Spinal cord (tissue), 10 donors: ENCODE measurements around the gene MT4. TPM values are rescaled to one million over a fixed set of nuclear protein-coding genes. Genes with fewer than 3 reads are reported as not detected.
"Not testable (repeated sequence)": the region's sequence is repeated elsewhere in the genome, so short reads cannot be mapped to it uniquely, and the experiment has no call there.

ENCODE experiments used
- DNase-seq, 6 donors: peaks; one replicate each; pipeline versions ENCODE4 v3.0.0 to v3.0.0-alpha.2; 2013 to 2015; ENCODE audit warnings: low spot score in 6 of 6, low read depth in 4 of 6
- H3K27ac ChIP-seq: one replicate; pipeline ENCODE4 v1.5.1; 2013; ENCODE audit warnings: low read depth, low read length, control low read depth
- H3K27me3 ChIP-seq: one replicate; pipeline ENCODE4 v1.6.1; 2013; ENCODE audit warnings: low read length; ENCODE audit not compliant: control insufficient read depth, insufficient read depth
- H3K36me3 ChIP-seq: one replicate; pipeline ENCODE4 v1.6.1; 2013; ENCODE audit warnings: low read length; ENCODE audit not compliant: control insufficient read depth, insufficient read depth
- H3K4me1 ChIP-seq: one replicate; pipeline ENCODE4 v1.6.1; 2013; ENCODE audit warnings: low read length; ENCODE audit not compliant: control insufficient read depth, insufficient read depth
- H3K4me3 ChIP-seq: one replicate; pipeline ENCODE4 v1.5.1; 2013; ENCODE audit warnings: low read depth, low read length, control low read depth
- H3K9me3 ChIP-seq: one replicate; pipeline ENCODE4 v1.6.1; 2013; ENCODE audit warnings: low read length; ENCODE audit not compliant: control insufficient read depth, insufficient read depth
- WGBS: methylation state at CpG from one replicate; pipeline ENCODE4 v1.1.5; 2013; ENCODE audit warnings: missing lambda C conversion rate; ENCODE audit not compliant: insufficient coverage; 5-methylcytosine and 5-hydroxymethylcytosine counted together
- polyA plus RNA-seq, 2 donors: library from polyadenylated mRNA; unstranded; fragments of 120-200 nt; gene quantifications; one replicate each; pipeline ENCODE4 v1.2.1, GENCODE V29; 2013; ENCODE audit not compliant: insufficient read length in 2 of 2
- total RNA-seq, 2 donors: library from RNA; depleted of rRNA in 1 of 2; stranded (reverse); fragments of 120-200 nt in 1 of 2; fragments of >200 nt in 1 of 2; gene quantifications; one replicate each; pipeline versions ENCODE4 v1.2.3 to v1.2.4, GENCODE V29; 2013 to 2014
- donor health status: healthy.

The MT4 gene
- total and polyA plus RNA-seq, 4 donors, result not detected

GRCh38 chr16:56580391-56581048, 15.6 kb downstream of the MT4 start:
- 79% methylated on average over 4 of the region's 6 CpGs for WGBS
- H3K27ac ChIP-seq, result no peak overlapping the region
- no peaks in the 10 kb centered on the region for H3K27me3 ChIP-seq
- H3K4me1 ChIP-seq, result no peaks in the 10 kb centered on the region
- H3K9me3 ChIP-seq, result no peaks in the 10 kb centered on the region
- H3K36me3 ChIP-seq, result no peaks in the 10 kb centered on the region
- DNase-seq, result no peak
- H3K4me3 ChIP-seq, result no peak overlapping the region

GRCh38 chr16:56582911-56583310, 18.0 kb downstream of the MT4 start:
- not testable (repeated sequence) for H3K4me1 ChIP-seq, H3K27me3 ChIP-seq, H3K9me3 ChIP-seq, DNase-seq, H3K4me3 ChIP-seq, H3K27ac ChIP-seq, H3K36me3 ChIP-seq
- WGBS, result no CpG with 5 or more reads among the region's 2 CpGs

GRCh38 chr16:56583351-56584168, 18.7 kb downstream of the MT4 start:
- Histone ChIP-seq H3K4me3 (no peak overlapping the region), H3K27me3 (no peaks in the 10 kb centered on the region), H3K36me3 (no peaks in the 10 kb centered on the region), H3K27ac (no peak overlapping the region), H3K4me1 (no peaks in the 10 kb centered on the region), H3K9me3 (no peaks in the 10 kb centered on the region)
- peak in 1 of 6 donors; percentile 2 for DNase-seq
- WGBS, result 48% methylated on average over 8 of the region's 11 CpGs

GRCh38 chr16:56584276-56584675, 19.4 kb downstream of the MT4 start:
- Histone ChIP-seq H3K27me3 (no peaks in the 10 kb centered on the region), H3K4me1 (peaks cover 4% of the 10 kb centered on the region), H3K4me3 (no peak overlapping the region), H3K36me3 (no peaks in the 10 kb centered on the region), H3K9me3 (no peaks in the 10 kb centered on the region), H3K27ac (no peak overlapping the region)
- 89% methylated on average over 8 of the region's 11 CpGs for WGBS
- DNase-seq, result no peak

GRCh38 chr16:56588781-56589140, 23.9 kb downstream of the MT4 start:
- no peak overlapping the region for H3K27ac ChIP-seq
- 12% methylated on average over 8 of the region's 9 CpGs for WGBS

GRCh38 chr16:56589141-56590039, 24.5 kb downstream of the MT4 start, which contains the start of gene MT3:
Gene MT3, plus strand, starts transcription at chr16:56589528. Its CDS starts 63 bp downstream, at chr16:56589591.
- Histone ChIP-seq H3K27ac (peak within 1 kb of the TSS; percentile 84), H3K4me3 (peak within 1 kb of the TSS; percentile 71)
- DNase-seq, result peak in 3 of 6 donors; percentile 73 to 92 (median 88)

More at GRCh38 chr16:56588781-56589140, 23.9 kb downstream of the MT4 start:
- H3K4me1 ChIP-seq, result peaks cover 29% of the 10 kb centered on the region
- no peak for DNase-seq
- H3K4me3 ChIP-seq, result peak overlapping the region; percentile 71
- no peaks in the 10 kb centered on the region for H3K27me3 ChIP-seq
- H3K9me3 ChIP-seq, result no peaks in the 10 kb centered on the region
- H3K36me3 ChIP-seq, result no peaks in the 10 kb centered on the region

GRCh38 chr16:56591377-56592060, 26.6 kb downstream of the MT4 start:
- no peak overlapping the region for H3K4me3 ChIP-seq
- 100% methylated on average over 1 of the region's 4 CpGs for WGBS

More at GRCh38 chr16:56589141-56590039, 24.5 kb downstream of the MT4 start, which contains the start of gene MT3:
- H3K9me3 ChIP-seq, result no peaks in the 10 kb centered on the region
- no peaks in the 10 kb centered on the region for H3K36me3 ChIP-seq
- 2% methylated on average over 87 of the region's 87 CpGs for WGBS
- no peaks in the 10 kb centered on the region for H3K27me3 ChIP-seq
- peaks cover 29% of the 10 kb centered on the region for H3K4me1 ChIP-seq

GRCh38 chr16:56593573-56594291, 28.9 kb downstream of the MT4 start:
- no peaks in the 10 kb centered on the region for H3K36me3 ChIP-seq
- peaks cover 28% of the 10 kb centered on the region for H3K4me1 ChIP-seq
- H3K27ac ChIP-seq, result no peak overlapping the region
- H3K27me3 ChIP-seq, result no peaks in the 10 kb centered on the region
- DNase-seq, result no peak
- no peak overlapping the region for H3K4me3 ChIP-seq
- no peaks in the 10 kb centered on the region for H3K9me3 ChIP-seq
- WGBS, result no CpG with 5 or more reads among the region's 6 CpGs

More at GRCh38 chr16:56591377-56592060, 26.6 kb downstream of the MT4 start:
- DNase-seq, result peak in 2 of 6 donors; percentile 13 to 30
- H3K27ac ChIP-seq, result no peak overlapping the region
- no peaks in the 10 kb centered on the region for H3K9me3 ChIP-seq
- no peaks in the 10 kb centered on the region for H3K36me3 ChIP-seq
- peaks cover 29% of the 10 kb centered on the region for H3K4me1 ChIP-seq
- H3K27me3 ChIP-seq, result no peaks in the 10 kb centered on the region
